Measurements from ENCODE around the gene ALAD.

- no peak for TF ChIP-seq CTCF (IDR thresholded peaks at IDR 0.05)
- no peak for TF ChIP-seq SIN3A (IDR thresholded peaks at IDR 0.05; ENCODE audit: borderline replicate concordance, insufficient read depth, low read depth, low read length)
- TF ChIP-seq POLR2AphosphoS5 (IDR thresholded peaks at IDR 0.05; ENCODE audit: low read depth, low read length), result no peak
- TF ChIP-seq REST (IDR thresholded peaks at IDR 0.05; ENCODE audit: insufficient read depth in 1 of 2, low read depth in 2 of 2, low read length in 1 of 2), result no peak
Measured at GRCh38 chr9:113444736-113445135, 43.7 kb upstream of the ALAD start.

All from Panc1 (cell line).